Measurements from ENCODE around the gene PPP5C.

- TF ChIP-seq, protein P1, sequence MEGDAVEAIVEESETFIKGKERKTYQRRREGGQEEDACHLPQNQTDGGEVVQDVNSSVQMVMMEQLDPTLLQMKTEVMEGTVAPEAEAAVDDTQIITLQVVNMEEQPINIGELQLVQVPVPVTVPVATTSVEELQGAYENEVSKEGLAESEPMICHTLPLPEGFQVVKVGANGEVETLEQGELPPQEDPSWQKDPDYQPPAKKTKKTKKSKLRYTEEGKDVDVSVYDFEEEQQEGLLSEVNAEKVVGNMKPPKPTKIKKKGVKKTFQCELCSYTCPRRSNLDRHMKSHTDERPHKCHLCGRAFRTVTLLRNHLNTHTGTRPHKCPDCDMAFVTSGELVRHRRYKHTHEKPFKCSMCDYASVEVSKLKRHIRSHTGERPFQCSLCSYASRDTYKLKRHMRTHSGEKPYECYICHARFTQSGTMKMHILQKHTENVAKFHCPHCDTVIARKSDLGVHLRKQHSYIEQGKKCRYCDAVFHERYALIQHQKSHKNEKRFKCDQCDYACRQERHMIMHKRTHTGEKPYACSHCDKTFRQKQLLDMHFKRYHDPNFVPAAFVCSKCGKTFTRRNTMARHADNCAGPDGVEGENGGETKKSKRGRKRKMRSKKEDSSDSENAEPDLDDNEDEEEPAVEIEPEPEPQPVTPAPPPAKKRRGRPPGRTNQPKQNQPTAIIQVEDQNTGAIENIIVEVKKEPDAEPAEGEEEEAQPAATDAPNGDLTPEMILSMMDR (IDR thresholded peaks at IDR 0.05) = no peak
- TF ChIP-seq POLR2A (IDR thresholded peaks at IDR 0.05) = no peak
Measured at GRCh38 chr19:46409191-46409590, 62.3 kb downstream of the PPP5C start.
